NCI-H1436 treated with DMSO at 0.1 percent for 48 hours (cell line): Measurements from ENCODE around the gene IFNA4.

Experiments used
- DNase-seq: peaks from one replicate; lab custom pipeline; 2025; lab: John Stamatoyannopoulos, UW

The IFNA4 gene

DNA sequence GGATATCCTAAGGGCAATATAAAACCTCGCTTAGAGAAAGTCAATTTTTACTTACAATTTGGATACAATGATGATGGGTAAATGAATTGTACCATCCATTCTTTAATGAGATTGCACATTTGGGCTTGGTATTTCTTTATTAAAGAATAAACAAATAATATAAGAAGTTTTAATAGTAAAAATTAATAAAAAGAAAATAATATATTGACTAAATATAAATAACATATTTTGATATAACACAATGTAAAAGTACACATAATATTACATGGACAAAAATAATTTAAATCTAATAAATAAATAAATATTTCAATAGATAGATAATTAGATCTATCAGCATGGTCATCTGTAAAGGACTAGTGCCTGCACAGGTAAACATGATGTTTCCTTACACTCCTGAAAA, 21.9 kb downstream of the IFNA4 start:
- DNase-seq: no peak

- no peak for DNase-seq
Measured at GRCh38 chr9:21160178-21160577, 27.2 kb downstream of the IFNA4 start.

- no peak for DNase-seq
Measured at GRCh38 chr9:21155501-21155900, 31.9 kb downstream of the IFNA4 start.

DNA sequence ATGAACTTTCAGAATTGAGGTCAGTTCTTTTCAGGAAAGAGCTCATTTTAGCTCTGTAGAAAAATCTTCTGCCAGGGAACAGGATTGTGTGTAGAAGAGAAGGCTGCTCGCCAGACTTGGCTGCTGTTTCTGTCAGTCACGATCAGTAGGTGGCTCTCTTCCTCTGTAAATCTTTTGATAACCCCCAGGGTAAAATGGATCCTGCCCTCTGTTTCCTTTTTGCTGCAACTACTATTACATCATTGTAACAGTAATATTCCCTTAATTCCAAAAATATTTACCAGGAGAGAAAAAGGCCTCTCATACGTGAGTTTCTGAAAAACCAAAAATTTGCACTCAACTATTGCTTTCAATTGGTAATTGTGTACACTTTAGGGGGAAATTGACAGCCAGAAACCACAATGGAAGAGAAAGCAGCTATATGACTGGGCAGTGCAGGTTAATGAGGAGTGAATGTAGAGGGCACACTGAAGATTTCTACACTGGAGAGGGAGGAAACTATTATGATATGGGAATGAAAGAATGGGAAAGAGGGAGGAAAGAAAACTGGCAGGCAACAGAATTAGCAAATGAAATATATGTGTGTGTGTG, 33.3 kb downstream of the IFNA4 start:
- no peak for DNase-seq

DNA sequence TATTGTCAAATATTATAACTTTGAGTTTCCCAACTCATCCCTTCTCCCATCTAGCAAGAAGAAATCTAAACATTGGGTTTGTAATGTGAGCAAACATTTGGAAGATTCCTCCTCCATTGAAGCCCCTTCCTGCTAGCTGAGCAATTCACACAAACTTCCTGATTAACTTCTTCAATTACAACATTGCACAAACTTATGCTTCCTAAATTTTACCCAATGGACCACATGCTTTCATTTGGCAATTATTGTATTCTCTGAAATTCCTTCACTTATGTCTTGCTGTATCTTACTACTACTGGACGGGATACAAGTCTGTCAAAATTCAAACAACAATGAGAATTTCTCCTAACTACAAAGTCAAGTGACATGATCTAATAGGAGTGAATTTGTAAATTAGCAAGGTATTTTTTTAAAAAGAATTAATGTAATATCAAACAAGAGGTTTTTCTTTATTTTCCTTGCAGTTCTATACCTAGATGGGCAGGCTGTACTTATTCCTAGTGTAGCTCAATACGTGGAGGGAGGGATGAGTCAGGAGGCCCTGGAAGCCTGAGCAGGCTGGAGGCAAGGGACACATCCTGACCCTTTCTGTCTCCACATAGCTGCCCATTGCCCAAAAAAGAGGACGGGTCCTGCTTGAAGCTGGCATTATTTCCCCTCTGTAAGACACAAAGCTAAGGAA, 33.9 kb downstream of the IFNA4 start:
- no peak for DNase-seq

GRCh38 chr9:21144603-21145002, 42.8 kb downstream of the IFNA4 start:
- DNase-seq: no peak

- no peak for DNase-seq
Measured at GRCh38 chr9:21141427-21141882, 45.9 kb downstream of the IFNA4 start, which contains the start of gene IFNW1. TSS of gene IFNW1 (minus strand) at chr9:21141832. CDS start at chr9:21141570, 262 bp downstream.

DNA sequence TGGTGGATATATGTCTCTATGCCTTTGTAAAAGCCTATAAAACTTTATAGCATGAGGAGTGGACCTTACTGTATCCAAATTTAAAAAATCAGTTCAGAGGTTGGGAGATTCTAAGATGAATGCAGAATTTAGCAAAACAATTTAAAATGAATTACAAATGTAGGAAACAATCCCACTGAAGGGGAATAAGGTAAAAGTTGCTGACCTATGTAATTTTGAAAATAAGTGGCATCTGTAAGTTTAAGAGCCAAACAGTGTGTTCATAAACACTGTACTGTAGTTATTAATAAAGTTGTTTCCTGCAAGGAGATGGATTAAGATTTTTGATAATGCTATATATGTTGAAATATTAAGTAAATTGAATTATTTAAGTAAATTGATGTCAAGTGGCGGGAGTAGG, 50.4 kb downstream of the IFNA4 start:
- no peak for DNase-seq
